Esophagus squamous epithelium (tissue), 5 donors: ENCODE measurements around the gene CRP. TPM values are rescaled to one million over a fixed set of nuclear protein-coding genes. Genes with fewer than 3 reads are reported as not detected.

Experiments used
- DNase-seq: peaks from one replicate; lab custom pipeline; 2025; lab: John Stamatoyannopoulos, UW
- H3K27ac ChIP-seq, 4 donors: fragments of 200-600 bp; sonication (generic); one replicate each; pipeline ENCODE4 v1.5.1; 2016 to 2019; ENCODE audit warnings: mild to moderate bottlenecking in 1 of 4
- H3K27me3 ChIP-seq, 4 donors: fragments of 200-600 bp; sonication (generic); 1 replicate in 3 of 4; 2 replicates in 1 of 4; pipeline versions ENCODE4 v1.5.1 to v1.6.0; 2017 to 2021; ENCODE audit warnings: antibody characterized with exemption in 1 of 4
- H3K36me3 ChIP-seq, 3 donors: fragments of 200-600 bp; sonication (generic); one replicate each; pipeline ENCODE4 v1.5.1; 2016 to 2019
- H3K4me1 ChIP-seq, 3 donors: fragments of 200-600 bp; sonication (generic); one replicate each; pipeline ENCODE4 v1.5.1; 2017 to 2019
- H3K4me3 ChIP-seq, 4 donors: fragments of 200-600 bp; sonication (generic); 1 replicate in 3 of 4; 2 replicates in 1 of 4; pipeline ENCODE4 v1.5.1; 2016 to 2019; ENCODE audit warnings: mild to moderate bottlenecking in 2 of 4, moderate library complexity in 1 of 4
- H3K9me3 ChIP-seq, 3 donors: fragments of 200-600 bp; sonication (generic); one replicate each; pipeline ENCODE4 v1.5.1; 2016 to 2019
- POLR2A ChIP-seq, 4 donors: fragments of 450-650 bp; IDR thresholded peaks; one replicate each; pipeline ENCODE4 v1.6.1; 2017; ENCODE audit warnings: antibody characterized with exemption in 4 of 4, mild to moderate bottlenecking in 4 of 4, moderate library complexity in 3 of 4
- WGBS, 2 donors: methylation state at CpG; one replicate each; pipeline ENCODE4 v1.1.5; 2018; 5-methylcytosine and 5-hydroxymethylcytosine counted together
- intact Hi-C: fragments of 100-400 bp; cut with DNase I; formaldehyde crosslinking; loops from one replicate; pipeline ENCODE4 v1.15.0; 2022
- total RNA-seq, 4 donors: library from RNA; depleted of rRNA; stranded (reverse); fragments of >200 nt; gene quantifications; one replicate each; pipeline ENCODE4 v1.1.0, GENCODE V29; 2016
- TF ChIP-seq, protein P1 (sequence below), 6 experiments: fragments of 450-650 bp in 4 of 6; fragments of 200-600 bp in 2 of 6; sonication (generic) in 2 of 6; IDR thresholded peaks; one replicate each; pipeline ENCODE4 v1.5.1; 2016 to 2019; ENCODE audit warnings: antibody characterized with exemption in 6 of 6, mild to moderate bottlenecking in 4 of 6, moderate library complexity in 4 of 6
- donor health status: DM: yes; HTN: yes; CAD: no.

Gene CRP
- total RNA-seq, 4 donors from 2014 or later, result not detected

DNA sequence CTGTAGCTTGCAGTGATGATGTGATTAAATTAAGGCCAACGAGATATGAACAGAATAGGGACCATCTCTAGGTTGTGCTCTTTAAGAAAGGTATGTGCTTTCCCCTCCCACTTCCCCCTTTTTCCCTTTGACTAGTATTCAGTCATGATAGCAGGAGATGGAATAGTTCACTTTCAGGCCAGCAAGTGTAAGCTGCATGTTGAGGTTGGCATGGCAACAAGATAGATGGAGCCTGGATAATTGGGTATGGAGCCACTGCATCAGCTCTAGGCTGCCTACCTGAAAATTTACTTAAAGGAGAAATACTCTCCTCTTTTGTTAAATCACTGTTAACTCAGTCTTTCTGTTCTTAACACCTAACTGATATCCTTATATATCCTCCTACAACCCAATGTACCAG is 1.5 kb upstream of the CRP start:
- intact Hi-C loops, result no loop called here
- Histone ChIP-seq H3K27ac (no peak overlapping the region), H3K9me3 (peaks cover 0 to 7% (median 0%) of the 10 kb centered on the region in 3 donors), H3K4me1 (no peaks in the 10 kb centered on the region), H3K27me3 (no peaks in the 10 kb centered on the region), H3K36me3 (no peaks in the 10 kb centered on the region), H3K4me3 (no peak overlapping the region)
- WGBS, 2 donors, result 47 to 53% methylated on average over 1 of the region's 1 CpG
- no peak for TF ChIP-seq POLR2A (IDR thresholded peaks at IDR 0.05)
- TF ChIP-seq, protein P1, sequence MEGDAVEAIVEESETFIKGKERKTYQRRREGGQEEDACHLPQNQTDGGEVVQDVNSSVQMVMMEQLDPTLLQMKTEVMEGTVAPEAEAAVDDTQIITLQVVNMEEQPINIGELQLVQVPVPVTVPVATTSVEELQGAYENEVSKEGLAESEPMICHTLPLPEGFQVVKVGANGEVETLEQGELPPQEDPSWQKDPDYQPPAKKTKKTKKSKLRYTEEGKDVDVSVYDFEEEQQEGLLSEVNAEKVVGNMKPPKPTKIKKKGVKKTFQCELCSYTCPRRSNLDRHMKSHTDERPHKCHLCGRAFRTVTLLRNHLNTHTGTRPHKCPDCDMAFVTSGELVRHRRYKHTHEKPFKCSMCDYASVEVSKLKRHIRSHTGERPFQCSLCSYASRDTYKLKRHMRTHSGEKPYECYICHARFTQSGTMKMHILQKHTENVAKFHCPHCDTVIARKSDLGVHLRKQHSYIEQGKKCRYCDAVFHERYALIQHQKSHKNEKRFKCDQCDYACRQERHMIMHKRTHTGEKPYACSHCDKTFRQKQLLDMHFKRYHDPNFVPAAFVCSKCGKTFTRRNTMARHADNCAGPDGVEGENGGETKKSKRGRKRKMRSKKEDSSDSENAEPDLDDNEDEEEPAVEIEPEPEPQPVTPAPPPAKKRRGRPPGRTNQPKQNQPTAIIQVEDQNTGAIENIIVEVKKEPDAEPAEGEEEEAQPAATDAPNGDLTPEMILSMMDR (IDR thresholded peaks at IDR 0.05), result no peak
- DNase-seq, result no peak

DNA sequence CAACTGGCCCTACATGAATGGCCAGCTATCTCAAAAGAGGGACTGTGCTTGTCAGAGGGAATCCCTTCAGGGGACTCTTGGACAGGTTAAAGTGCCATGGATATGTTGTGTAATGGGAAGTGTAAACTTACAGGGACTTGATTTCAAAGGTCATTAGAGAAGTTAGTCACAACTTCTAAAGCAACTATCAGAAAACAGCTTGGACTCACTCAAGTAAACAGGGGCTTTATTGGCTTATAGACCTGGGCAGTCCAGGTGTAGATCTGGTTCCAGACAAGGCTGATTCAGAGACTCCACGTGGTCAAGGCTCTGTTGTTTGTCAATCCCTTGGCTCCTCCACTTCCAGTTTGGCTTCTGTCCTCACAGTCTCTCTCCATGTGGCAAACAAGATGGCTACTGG is 2.3 kb downstream of the CRP start:
- Histone ChIP-seq H3K27ac (no peak overlapping the region), H3K4me1 (no peaks in the 10 kb centered on the region), H3K36me3 (no peaks in the 10 kb centered on the region), H3K9me3 (no peaks in the 10 kb centered on the region), H3K27me3 (no peaks in the 10 kb centered on the region), H3K4me3 (no peak overlapping the region)
- TF ChIP-seq POLR2A (IDR thresholded peaks at IDR 0.05), result no peak
- TF ChIP-seq, protein P1 (IDR thresholded peaks at IDR 0.05), result no peak
- intact Hi-C loops, result no loop called here
- DNase-seq, result no peak
- WGBS, 2 donors, result 0% methylated on average over 1 of the region's 1 CpG; no CpG with 5 or more reads in 1 of the 2 donors

DNA sequence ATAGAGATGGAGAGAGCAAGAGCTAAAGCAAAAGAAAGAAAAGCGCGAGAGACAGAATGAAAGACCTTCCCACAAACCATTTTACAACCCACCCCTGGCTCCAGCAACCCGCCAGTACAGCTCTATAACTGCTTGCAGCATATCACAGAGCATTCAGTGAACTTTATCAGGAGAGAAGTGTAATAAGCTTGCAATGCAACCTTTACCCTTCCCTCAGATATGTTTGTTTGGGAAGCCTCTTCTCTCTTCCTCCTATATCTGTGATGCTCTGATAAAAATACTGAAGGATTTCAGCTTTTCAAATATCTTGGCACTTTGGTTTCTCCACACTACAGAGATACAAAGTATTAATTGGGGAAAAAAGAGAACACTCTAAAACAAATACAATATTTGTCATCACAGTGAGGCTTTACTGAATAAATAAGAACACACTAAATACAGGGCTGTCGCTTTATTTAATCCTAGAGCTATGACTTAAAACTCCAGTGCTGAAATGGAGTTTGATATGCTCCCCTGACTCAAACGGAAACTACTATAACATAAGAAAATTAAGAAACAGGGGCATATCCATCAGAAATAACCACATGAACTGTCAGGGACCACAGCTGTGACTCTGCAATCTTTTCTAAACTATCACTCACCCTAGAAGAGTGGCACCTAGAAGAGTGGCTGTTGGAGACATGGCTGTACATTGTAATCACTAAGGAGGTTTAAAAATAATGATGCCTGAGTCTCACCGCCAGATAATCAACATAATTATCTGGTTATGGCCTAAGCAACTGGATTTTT is 6.7 kb downstream of the CRP start:
- TF ChIP-seq, protein P1 (IDR thresholded peaks at IDR 0.05), result no peak
- TF ChIP-seq POLR2A (IDR thresholded peaks at IDR 0.05), result no peak
- H3K4me1 ChIP-seq, result no peaks in the 10 kb centered on the region
- intact Hi-C loops, result no loop called here
- 76 to 86% methylated on average over 6 of the region's 6 CpGs for WGBS, 2 donors
- no peak overlapping the region for H3K27ac ChIP-seq
- no peaks in the 10 kb centered on the region for H3K36me3 ChIP-seq
- H3K4me3 ChIP-seq, result no peak overlapping the region
- DNase-seq, result no peak
- H3K27me3 ChIP-seq, result no peaks in the 10 kb centered on the region
- no peaks in the 10 kb centered on the region for H3K9me3 ChIP-seq

DNA sequence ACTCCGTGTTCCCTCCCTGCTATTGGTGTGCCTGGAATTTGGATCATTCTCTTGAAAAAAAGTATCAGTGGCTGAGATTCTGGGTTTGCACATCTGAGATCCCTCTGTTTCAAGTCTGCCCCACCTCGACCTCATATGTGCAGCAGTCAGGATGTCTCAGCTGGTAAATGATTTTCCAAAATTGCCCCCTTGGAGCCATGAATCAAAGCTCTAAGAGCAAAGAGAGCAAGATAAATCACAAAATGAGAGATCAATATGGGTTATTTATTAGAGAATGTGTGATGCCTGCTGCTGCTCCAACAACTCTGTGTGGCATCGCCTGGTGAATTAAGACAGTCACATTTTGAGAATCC is 8.5 kb downstream of the CRP start:
- TF ChIP-seq POLR2A (IDR thresholded peaks at IDR 0.05), result no peak
- TF ChIP-seq, protein P1 (IDR thresholded peaks at IDR 0.05), result no peak
- DNase-seq, result no peak
- no peaks in the 10 kb centered on the region for H3K9me3 ChIP-seq
- no peak overlapping the region for H3K27ac ChIP-seq
- H3K27me3 ChIP-seq, result no peaks in the 10 kb centered on the region
- no peaks in the 10 kb centered on the region for H3K4me1 ChIP-seq
- intact Hi-C loops, result no loop called here
- no peak overlapping the region for H3K4me3 ChIP-seq
- 38 to 67% methylated on average over 3 of the region's 3 CpGs for WGBS, 2 donors
- H3K36me3 ChIP-seq, result no peaks in the 10 kb centered on the region

DNA sequence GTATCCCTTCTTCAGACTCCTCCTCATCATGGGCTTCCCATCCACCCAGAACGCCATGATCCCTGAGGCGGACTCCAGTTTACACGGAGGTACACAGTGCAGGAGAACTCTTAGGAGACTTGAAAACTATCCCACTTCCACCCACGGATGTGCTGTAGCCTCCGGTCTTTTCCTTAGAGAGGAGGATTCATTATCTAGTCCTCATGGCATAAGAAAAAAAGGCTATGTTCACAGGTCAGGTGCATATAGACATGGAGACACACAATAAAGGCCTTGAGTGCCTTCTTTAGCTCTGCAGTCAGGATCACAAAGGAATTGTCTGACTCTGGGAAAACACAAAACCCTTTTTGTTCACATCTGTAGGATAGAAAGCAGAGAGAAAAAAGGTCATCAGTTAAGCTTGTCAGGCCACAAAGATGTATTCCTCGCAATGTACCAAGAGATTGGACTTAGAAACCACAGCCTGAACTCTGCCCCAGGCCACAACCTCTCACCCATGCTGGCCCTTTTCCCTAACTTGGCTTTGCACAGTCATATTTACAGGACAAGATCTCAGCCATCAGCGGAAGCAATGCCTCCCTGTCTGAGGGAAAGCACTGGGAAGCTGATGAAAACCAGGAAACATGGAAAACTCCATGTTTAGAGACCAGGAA is 9.0 kb downstream of the CRP start:
- no peaks in the 10 kb centered on the region for H3K27me3 ChIP-seq
- no peak overlapping the region for H3K4me3 ChIP-seq
- no peak overlapping the region for H3K27ac ChIP-seq
- no peaks in the 10 kb centered on the region for H3K36me3 ChIP-seq
- no peak for DNase-seq
- no peaks in the 10 kb centered on the region for H3K4me1 ChIP-seq
- WGBS, 2 donors, result 65 to 89% methylated on average over 3 to 7 of the region's 7 CpGs
- H3K9me3 ChIP-seq, result no peaks in the 10 kb centered on the region
- TF ChIP-seq, protein P1 (IDR thresholded peaks at IDR 0.05), result no peak
- TF ChIP-seq POLR2A (IDR thresholded peaks at IDR 0.05), result no peak
- intact Hi-C loops, result no loop called here
